NCI-H2196 treated with DMSO at 0.1 percent for 48 hours (cell line): Measurements from ENCODE around the gene PTPRF.

ENCODE experiments used
- DNase-seq: peaks from one replicate; lab custom pipeline; 2025; ENCODE audit not compliant: unreplicated experiment; lab: John Stamatoyannopoulos, UW

The PTPRF gene

DNA sequence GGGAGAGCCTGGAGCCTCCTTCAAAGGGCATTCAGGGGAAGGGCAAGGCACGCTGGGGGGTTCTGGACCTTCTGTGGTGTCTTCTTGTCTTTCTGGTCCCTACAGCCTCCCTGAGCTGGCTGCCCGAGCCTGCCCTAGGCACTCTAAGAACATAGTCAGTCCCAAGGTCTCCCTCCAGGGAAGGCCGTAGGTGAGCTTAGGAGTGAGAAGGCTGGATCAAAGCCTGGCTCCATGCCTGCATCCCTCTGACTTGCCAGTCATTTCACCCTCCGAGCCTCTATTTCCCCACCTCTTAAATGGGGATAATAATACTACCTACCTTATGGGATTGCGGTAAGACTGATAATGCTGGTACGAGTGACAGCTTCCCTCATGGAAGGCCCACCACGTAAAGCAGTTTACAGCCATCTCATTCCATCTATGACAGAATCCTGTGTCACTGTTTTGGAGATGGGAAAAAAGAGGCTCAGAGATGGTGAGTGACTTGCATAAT is 20.8 kb downstream of the PTPRF start:
- DNase-seq = no peak

DNA sequence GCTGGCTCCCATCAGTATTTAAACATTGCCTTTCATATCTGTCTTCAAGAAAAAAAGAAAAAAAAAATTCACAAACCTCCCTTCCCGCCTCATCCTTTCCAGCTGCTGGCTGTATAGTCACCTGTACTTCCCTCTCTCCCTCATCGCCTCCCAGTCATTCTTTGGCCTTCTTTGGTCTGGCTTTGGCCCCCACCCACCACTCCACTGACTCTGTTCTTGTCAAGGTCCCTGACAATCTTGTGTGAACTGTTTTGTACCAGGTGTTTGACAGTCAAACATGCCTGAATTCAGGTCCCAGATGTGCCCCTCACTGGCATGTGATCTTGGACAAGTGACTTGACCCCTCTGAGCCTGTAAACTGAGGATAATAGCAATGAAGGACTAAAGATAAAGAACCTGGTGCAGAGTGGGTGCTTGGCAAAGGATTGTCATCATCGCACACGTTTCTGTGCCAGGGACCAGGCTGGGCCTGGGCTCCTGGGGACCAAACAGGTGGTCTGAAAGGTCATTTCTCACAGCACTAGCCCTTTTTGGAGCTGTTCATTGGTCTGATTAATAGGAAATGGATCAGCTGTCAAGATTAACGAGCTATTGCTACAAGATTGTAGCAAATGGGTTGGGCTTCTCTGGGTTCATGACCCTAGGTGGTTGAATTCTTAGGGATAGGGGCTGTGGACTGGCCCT is 21.5 kb downstream of the PTPRF start:
- no peak for DNase-seq

DNA sequence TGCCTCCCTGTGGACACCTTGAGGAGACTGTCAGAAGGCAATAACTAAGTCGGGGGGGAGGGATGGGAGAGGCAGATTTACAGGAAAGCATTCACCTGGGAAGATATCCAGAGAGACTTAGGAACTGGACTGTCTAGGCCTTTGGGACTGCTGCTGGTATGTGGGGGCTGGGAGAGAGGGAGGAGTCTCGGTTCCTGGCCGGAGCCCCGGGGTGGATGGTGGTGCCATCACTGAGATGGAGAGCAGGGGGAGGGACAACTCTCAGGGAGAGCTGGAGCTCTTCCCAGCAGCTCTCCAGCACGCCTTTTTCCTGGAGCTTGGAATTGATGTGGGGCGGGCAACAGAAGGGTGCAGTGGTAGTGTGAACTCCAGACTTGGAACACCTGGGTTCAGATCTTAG is 22.1 kb downstream of the PTPRF start:
- DNase-seq = peak; percentile 34

DNA sequence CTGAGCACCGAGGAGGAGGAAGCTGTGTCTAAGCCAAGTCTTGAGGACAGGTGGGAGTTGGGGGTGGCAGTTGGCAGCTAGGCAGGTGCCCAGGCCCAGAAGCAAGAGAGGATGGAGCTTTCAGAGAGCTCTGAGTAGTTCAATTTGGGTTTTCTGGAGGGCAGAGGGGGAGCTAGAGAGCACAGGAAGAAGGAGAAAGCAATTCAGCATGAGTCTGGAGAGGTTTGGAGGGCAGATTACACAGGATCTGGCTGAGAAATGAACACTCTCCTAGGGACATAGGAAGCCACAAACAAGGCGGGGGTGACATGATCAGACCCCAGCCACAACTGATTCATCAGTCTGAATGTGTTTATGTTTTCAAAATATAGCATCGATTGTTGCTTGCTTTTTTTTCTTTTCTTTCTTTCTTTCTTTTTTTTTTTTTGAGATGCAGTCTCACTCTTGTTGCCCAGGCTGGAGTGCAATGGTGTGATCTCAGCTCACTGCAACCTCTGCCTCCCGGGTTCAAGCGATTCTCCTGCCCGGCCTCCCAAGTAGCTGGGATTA is 23.8 kb downstream of the PTPRF start:
- DNase-seq = peak; percentile 53

DNA sequence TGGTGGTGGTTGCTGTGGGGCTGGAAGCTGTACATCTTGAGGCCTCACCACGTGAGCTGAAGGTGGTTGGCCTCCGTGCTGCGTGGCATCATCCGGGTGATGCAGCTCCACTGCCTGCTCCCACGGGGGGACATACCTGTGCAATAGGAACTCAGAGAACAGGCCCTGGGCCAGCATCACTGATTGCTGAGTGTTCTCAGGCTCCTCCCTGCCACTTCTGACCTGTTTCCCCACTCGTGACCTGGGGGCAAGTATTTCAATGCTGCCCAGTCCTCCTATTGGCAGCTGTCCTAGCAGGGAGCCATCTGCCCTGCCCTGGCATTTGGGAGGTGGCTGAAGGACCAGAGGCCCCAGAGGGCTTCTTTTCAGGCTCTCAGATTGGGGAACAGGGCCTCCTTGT is 26.1 kb downstream of the PTPRF start:
- DNase-seq = no peak

DNA sequence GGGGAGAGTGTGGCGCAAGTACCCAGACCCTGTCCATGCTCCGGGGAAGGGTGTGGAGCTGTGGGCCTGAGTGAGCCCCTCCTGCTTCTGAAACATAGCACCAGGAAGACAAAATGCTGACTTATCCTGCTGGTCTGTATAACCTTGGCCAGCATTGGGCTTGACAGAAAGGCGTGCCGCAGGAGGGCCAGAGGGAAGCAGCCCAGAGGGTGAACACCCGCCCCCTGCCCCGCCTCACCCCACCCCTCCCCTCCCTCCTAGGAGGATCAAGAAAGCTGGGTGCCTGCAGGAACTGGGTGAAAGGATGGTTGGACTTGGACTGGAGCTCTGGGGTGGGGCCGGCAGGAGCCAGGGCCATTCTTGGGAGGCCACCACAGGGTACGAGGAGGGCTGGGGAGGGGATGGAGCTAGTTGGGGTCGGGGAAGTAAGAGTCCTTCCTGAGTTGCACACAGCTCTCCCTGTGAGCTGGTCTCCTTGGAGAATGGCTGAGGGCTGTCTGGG is 27.1 kb downstream of the PTPRF start:
- no peak for DNase-seq

DNA sequence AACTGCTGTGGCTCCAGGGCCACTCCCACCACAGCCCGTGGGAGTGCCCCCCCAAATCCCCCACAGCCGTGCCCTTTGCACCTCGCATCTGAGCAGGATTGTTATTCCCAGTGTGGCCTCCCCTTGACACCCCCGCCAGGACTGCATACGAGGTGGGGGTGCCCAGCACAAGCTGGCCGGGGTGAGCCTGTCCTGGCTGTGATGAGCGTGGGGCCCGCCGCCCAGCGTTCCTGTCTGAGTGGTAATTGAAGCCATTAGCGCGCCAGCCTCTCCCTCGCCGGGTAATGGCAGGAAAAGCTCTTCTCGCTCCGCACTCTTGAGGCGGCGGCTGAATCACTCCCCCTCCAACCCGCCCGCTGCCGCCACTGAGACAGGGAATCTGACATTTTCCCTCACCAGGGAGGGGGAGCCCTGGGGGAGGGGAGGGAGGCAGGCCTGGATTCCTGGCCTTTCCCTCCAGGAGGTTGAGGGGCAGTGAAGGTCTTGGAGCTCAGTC is 27.7 kb downstream of the PTPRF start:
- DNase-seq = no peak

DNA sequence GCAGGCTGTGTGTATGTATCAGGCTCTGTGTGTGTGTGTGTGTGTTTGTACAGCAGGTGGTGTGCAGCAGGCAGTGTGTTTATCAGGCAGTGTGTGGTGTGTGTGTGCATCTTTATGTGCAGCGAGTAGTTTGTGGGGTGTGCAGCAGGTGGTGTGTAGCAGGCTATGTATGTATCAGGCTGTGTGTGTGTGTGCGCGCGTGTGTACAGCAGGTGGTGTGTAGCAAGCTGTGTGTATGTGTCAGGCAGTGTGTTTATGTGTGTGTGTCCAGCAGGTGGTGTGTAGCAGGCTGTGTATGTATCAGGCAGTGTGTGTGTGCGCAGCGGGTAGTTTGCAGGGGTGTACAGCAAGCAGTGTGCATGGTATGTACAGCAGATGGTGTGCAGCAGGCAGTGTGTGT is 29.0 kb downstream of the PTPRF start:
- no peak for DNase-seq

DNA sequence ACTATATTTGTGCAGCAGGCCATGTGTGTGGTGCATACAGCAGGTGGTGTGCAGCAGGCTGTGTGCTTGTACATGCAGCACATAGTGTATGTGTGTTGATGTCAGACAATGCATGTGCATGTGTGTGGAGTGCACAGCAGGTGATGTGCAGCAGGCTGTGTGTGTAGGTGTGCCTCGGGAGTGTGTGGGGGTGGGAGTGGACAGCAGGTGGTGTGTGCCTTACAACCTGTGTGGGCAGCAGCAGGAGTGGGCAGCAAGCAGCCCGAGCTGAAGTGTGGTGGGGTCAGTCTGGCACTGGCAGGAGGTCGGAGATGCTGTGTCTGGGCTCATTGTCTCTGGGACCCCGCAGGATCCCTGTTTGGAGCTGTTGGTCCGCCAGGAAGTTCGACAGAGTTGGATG is 29.6 kb downstream of the PTPRF start:
- no peak for DNase-seq

DNA sequence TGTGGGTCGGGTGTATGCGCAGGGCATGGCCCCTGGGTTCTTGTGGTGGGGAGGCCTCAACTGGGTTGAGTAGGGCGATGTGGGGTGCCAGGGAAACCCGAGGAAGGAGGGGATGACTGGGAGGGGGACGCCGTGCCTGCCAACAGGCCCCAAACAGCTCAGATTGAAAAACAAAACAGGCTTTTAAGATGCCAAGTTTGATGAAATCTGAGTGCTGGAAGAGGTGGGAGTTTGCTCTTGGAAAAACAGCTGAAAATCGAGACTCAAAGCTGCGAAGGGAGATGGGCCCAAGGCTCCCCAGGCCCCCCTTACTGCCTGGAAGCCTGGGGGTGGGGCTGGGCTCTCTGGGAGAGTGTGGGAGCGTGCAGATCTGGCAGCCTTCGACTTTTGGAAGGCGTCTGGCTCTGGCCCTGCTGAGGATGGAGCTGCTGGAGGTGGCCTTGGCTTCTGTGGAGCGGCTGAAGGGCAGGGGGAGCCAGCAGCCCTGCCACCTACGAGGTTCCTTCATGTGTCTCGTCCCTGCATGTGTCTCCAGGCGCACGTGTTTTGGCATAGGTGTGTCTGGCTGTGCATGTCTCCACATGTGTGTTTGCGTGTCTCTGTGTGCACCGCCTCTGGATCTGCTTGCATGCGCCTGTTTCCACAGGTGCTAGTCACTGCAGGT is 33.3 kb downstream of the PTPRF start:
- DNase-seq = no peak

DNA sequence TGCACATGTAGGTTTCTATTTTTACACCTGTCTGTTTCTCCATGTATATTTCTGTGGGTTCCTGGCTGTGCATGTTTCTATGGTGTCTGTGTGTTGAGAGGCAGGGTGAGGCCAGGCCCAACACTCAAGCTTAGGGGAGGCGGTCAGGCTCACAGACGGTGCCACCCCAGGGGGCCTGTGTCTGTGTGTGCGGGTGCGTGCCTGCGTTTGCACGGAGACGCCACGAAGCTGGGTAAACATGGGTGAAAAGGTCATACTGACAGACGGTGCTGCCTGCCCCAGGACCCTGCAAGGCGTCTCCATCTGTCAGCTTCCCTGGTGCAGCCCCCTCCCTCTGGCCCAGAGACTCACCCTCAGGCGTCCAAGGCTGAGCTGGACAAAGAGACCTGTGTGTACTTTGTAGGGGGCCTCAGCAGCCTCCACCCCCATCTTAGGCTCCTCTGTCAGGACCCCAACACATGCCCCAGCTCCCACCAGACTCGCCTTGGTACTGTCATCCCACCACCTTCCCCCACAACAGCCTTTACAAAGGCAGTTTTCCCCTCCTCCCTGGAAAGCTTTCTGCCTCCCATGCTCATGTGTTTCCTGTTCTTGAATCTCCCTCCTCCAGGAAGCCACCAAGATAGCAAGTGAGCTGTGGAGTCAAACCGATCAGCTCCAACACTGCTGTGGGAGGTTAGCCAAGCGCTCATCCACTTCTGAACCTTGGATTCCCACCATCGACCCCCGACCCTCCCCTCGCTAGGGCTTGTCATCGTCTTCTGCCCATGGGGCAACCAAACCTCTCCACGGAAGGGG is 34.1 kb downstream of the PTPRF start:
- DNase-seq = no peak

DNA sequence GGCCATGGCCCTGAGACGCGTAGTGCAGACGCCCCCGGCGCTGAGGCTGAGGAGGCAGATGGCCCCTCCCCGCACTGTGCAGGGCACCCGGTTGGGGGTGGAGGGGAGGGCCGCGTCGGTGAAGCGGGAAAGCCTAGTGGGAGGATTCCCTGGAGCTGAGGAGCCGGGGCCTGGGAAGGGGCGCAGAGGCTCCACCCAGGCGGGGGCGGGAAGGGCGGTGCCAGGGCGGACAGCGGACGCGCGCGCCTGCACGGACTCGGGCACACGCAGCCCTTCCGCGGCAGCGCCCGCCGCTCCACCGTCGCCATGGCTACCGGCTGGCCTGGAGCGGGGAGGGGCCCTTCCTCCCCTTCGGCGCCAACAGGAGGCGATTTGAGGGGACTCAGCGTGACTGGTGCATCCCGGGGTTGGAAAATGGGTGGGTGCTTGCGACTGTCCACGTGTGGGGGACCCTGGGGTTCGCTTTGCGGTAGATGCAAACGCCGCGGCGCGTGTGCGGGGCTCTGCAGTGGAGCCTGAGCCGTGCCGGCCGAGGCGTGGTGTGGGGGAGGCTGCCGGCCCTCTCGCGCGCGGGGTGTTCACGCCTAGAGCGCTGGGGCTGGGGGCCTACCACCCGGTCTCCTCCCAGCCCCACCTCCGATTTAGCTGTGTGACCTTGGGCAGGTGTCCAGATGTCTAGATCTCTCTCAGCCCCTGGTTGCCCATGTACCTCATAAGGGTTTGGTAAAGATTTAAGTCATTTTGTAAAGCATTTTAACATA is 35.1 kb downstream of the PTPRF start:
- no peak for DNase-seq

DNA sequence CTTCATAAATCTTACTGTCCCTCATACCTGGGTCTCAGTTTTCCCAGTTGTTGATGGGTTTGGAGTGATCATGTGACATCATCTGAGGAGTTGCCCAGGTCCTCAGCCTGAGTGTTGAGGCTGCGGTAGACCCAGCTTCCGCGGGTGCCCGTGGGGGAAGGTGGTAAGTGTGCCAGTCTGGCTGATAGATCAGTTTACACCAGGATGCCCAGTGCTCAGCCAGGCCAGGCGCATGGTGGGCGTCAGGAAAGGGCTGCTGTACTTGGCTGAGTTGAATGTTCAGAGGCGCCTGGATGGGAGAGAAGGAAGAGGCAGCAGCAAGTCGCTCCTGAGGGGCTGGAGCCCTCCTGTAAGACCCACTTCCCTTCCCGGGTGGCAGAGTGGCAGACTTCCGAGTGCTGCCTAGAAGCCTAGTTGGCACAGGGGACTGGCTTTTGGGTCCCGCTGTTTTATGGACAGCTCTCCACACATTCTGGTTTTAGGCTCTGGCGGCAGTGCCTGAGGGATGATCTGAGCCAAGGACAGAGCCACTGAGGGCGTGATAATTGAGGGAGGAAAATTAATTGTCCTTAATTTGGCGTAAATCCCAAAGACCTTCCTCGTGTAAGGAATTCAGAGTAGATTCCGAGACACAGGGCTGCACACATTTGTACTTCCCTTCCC is 35.8 kb downstream of the PTPRF start:
- no peak for DNase-seq

DNA sequence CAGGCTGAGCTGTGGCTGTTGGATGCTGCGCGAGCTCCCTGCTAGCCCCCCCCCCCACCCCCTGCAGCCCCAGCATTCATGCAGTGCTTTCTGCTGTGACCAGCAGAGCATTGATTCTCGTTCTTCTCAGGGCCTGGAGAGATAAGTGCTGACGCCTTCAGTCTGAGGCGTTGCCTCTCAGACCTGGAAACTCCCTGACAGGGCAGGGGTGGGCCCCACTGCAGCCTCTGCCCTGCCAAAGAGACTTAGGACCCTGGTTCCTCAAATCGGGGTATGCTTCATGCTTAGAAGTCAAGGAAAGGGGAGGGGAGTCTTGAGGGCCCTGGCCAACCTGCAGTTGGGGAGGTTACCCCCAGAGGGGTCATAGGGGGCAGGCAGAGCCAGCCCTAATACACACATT is 38.5 kb downstream of the PTPRF start:
- no peak for DNase-seq

DNA sequence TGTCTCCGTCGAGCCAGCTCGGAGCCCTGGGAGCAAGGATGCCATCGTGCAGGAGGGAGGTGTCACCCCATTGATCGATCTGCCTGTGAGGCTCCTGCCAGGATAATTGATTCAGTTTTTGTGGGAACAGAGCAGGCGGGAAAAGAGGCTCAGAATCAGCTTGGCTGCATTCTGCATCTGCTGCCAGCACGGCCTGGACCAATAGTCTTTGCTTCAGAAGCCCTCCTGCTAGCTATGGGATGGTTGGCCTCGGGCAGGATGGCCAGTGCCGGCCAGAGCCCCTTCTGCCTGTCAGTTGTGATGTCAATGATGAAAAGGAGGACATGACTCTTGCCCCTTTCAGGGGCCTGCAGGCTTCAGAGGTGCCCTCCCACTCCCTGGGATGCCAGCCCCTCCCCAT is 39.6 kb downstream of the PTPRF start:
- no peak for DNase-seq

DNA sequence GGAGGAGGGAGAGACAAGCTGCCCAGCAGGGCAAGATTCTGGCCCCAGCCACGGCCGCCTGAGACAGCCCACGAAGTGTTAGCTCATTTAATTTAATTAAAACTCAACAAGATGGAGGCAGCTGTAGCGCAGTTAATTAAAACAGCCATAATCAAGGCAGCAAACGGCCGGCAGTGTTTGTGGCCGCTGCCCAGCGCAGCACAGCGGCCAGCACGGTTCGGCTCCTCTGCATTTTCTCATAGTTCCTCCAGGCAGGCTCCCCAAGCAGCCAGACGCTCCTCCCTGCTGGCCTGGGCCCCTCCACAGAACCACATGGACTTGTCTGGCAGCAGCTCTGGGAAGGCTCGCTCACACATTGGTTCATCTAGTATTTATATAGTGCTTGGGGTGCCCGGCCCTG is 40.0 kb downstream of the PTPRF start:
- DNase-seq = no peak

DNA sequence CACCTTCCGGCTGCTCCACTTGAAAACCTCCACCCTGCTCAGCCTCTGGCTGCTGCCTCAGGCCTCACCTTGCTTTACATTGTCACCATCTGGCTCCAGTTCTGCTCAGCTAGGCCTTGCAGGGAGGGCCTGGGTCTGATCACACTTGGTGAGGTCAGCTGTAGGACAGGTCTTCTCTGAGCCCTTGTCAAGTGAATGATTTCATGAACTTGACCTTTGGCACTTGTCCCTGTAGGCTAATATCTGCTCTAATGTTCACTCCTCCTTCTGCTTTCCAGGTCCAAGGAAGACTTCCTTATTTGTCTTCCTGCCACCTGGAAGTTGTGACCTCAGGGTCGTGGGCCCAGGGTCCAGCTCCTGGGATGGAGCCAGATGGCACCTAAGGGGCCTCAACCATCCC is 41.4 kb downstream of the PTPRF start:
- no peak for DNase-seq

DNA sequence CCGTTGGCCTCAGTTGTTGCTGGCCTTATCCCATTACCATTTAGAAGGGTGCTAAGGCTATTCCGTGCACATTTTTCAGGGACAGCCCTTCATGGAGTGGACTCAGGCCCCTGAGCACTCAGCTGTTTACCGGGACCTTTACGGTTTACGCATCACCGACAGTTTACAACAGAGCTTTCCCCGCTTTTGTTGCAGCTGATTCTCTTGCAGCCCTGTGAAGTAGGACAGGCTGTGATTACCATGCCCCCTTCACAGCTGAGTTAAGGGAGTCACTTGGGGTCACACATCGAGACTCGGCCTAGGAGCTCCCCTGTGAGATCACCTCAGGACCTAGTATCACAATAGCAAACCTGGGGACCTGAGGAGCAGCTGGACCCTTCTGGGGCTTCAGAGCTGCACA is 41.9 kb downstream of the PTPRF start:
- no peak for DNase-seq

DNA sequence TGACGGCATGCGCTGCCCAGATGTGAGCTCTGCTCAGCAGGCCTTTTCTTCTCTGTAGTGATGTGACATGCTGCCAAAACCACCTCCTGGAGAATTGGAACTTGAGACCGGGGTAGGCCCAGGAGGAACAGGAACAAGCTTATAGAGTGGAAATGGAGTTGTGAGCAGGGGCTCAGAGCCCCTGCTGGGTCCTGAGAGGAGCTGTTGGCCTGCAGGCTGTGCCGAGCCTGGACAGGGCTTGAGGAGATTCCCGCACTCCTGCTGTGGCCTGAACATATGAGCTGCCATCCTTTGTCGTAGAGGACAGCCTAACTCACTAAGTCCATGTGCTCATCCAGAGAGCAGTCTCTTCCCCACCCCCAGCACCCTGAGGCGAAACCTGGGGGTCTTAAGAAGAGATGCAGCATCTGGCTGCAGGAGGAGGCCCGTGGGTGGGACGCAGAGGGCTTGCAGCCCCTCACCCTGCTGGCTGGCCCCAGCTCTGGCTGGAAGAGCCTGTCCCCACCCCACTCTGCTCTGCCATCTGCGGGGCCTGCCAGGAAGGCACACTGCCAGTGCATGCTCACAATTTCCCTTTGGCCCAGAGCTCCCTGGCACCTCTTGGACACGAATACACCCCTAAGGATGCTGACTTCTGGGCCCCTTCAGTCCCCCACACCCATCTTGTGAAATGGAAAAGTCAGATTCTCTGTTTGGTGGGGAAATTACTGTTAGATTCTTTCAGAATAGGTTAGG is 42.5 kb downstream of the PTPRF start:
- DNase-seq = no peak
